Glomerular visceral epithelial cell (primary cell): ENCODE data around the gene LDHAL6B.

Source experiments
- DNase-seq: peaks from one replicate; pipeline ENCODE4 v3.0.0-alpha.2; 2016; ENCODE audit errors: extremely low spot score

The LDHAL6B gene

DNA sequence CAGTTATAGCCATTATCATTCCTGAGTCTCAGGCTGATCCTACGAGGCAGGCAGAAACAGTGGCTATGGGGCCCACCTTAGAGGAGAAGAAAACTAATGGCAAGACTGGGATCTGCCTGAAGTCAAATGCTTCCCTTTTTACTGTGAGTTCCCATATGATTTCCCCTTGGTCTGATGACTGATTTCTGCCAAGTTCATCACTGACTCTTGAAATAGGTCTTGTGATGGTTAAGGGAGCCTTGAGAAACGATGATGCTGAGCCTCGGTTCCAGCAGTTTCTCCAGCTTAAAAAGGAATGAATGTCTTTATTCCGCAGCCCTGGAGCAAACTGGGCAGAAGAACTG, 29.4 kb upstream of the LDHAL6B start:
- DNase-seq: no peak

DNA sequence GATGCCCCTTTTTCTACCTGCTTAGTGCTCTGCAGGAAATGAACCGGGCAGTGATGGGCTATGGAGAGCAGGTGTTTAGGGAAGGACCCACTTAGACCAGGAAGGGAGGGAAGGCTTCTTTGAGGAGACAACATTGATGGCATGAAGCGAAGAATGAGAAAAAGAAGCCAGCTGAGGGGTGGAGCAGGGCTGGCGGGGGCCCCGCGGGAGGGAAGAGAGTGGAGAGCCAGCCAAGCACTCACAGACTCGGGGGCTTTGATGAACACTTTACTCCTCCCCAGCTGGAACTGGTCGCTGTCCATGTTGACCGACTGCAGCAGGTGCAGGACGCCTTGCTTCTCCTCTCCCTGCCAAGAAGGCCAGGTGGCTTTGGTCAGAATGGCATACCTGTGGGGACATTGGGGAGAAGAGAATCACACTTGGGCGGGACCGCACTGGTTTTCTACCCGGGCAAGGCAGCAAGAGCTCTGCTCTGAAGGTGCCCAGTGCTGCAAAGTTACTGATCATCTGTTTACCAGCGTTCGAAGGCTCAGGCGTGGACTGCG, 28.4 kb upstream of the LDHAL6B start:
- no peak for DNase-seq

DNA sequence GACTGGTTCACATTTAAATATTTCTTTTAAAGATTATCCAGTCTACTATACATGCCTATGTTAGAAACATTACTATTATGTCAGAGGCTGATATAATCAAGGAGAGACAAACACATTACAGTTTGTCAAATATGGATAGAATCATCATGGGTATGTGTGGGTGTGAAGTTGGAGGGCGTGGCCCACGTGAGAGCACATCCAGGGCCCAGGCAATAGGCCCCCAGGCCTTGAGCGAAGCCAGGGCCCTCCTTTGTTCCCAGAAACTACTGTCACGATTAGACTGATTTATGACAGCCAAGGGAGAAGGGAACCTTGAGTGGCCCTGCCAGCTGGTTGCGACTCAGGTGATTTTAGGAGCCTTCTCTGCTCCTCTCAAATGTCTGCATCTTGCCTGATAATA, 26.9 kb upstream of the LDHAL6B start:
- no peak for DNase-seq

- peak; percentile 72 for DNase-seq
These were observed 25.6 kb upstream of the LDHAL6B start for GRCh38 chr15:59180945-59181600.

GRCh38 chr15:59185725-59186124, 20.9 kb upstream of the LDHAL6B start:
- DNase-seq: no peak

DNA sequence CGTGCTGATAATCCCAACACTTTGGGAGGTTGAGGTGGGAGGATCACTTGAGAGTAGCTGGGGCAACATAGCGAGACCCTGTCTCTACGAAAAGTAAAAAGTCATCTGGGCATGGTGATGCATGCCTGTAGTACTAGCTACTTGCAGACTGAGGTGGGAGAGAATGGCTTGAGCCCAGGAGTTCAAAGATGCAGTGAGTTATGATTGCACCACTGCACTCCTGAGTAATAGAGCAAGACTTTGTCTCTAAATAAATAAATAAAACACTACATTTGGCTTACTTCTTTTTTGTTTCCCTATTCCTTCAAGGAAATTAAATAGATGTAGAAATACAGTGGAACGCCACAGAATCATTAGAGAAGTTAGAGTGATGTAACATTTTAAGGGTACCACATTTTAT, 20.1 kb upstream of the LDHAL6B start:
- DNase-seq: no peak

DNA sequence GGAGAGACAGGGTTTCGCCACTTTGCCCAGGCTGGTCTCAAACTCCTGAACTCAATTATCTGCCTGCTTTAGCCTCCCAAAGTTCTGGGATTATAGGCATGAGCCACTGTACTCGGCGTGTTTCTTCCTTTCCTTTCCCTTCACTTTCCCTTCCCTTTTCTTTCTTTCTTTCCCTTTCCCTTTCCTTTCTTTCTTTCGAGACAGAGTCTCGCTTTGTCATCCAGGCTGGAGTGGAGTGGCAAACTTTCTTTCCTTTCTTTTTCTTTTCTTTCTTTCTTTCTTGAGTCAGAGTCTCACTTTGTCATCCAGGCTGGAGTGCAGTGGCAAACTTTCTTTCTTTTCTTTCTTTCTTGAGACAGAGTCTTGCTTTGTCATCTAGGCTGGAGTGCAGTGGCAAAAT, 17.4 kb upstream of the LDHAL6B start:
- DNase-seq: no peak

- no peak for DNase-seq
These were observed 16.4 kb upstream of the LDHAL6B start for GRCh38 chr15:59190291-59190690.

GRCh38 chr15:59191855-59192237, 14.8 kb upstream of the LDHAL6B start:
- peak; percentile 92 for DNase-seq

- no peak for DNase-seq
These were observed 11.9 kb upstream of the LDHAL6B start for GRCh38 chr15:59194639-59195325.

- DNase-seq: no peak
These were observed 10.2 kb upstream of the LDHAL6B start for GRCh38 chr15:59196416-59196815.

DNA sequence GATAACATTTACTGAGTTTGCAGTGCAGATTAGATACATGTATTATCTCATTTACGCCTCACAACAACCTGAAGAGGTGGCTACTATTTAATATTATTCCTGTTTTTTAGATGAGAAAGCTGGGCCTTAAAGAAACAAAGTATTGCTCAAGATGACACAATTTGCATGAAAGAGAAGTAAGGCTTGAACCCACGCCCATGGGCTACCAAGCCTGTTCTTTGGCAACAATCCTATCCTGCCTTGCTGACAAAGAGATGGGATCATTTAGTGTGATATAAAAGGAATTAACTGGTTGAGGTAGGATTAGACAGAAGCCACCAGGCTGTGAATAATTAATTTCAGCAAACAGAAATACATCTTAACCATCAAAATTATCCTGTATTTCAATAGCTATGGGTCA, 9.2 kb upstream of the LDHAL6B start:
- no peak for DNase-seq

- DNase-seq: peak; percentile 75
These were observed 6.8 kb upstream of the LDHAL6B start for GRCh38 chr15:59199626-59200465.

- DNase-seq: no peak
These were observed 6.1 kb upstream of the LDHAL6B start for GRCh38 chr15:59200560-59200959.

DNA sequence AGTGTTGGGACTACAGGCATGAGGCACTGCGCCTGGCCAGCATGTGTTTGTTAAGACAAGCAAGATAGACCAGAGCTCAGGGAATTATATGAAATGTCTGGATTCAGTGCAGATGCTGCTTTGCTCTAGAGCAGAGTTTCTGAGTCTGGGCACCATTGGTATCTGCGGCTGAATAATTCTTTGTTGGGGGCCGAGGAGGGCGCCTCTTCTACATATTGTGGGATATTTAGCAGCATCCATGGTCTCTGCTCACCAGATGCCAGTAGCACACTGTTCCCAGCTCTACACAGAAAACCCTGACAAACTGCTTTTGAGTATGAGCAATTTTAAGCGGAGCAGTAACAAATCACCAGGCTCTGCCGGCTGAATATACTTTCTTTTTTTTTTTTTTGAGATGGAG, 3.6 kb upstream of the LDHAL6B start:
- no peak for DNase-seq

GRCh38 chr15:59203657-59204056, 3.0 kb upstream of the LDHAL6B start:
- no peak for DNase-seq

GRCh38 chr15:59205839-59206622, 612 bp upstream of the LDHAL6B start:
- DNase-seq: no peak

GRCh38 chr15:59208613-59209249, 2.1 kb downstream of the LDHAL6B start:
- no peak for DNase-seq

DNA sequence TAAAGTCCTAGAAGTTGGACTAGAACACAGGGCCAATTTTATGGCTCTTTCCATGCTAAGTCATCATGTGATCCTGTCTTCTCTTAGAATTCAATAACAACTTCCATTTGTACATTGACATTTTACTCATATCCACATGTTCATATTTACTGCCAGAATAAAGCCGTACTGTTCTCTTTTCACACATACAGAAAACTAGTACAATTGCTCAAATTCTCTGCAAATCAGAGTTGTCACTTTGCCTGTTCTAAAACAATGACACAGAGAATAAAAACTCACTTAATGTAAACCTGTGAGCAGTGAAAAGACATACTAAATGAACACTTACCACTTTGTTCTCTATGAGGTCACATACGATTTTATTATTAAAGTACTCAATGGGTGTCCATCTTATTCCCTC, 3.5 kb downstream of the LDHAL6B start:
- DNase-seq: no peak

DNA sequence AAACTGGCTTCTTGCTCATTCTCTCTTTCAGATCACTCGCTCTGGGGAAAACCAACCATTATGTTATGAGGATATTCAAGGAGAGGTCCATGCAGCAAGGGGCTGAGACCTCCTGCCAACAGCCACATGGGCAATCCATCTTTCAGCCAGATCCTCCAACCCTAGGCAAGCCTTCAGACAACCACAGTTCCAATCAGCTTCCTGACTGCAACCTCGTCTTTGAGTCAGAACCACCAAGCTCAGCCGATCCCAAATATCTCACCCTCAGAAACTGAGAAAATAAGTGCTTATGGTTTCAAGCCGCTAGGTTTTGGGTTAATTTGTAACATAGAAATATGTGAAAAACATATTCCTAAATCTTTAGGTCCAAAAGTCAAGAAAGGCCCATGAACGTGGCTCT, 10.3 kb downstream of the LDHAL6B start:
- DNase-seq: peak; percentile 67

- DNase-seq: no peak
These were observed 11.3 kb downstream of the LDHAL6B start for GRCh38 chr15:59217876-59218498.
